GF-D8 (cell line): ENCODE measurements around the gene SPATA31A1.
"Not testable (repeated sequence)": the region's sequence is repeated elsewhere in the genome, so short reads cannot be mapped to it uniquely, and the experiment has no call there.

Experiments used
- DNase-seq: peaks from one replicate; lab custom pipeline; 2025; lab: John Stamatoyannopoulos, UW

SPATA31A1 gene

GRCh38 chr9:39355369-39355768, at the start of gene SPATA31A1:
Gene SPATA31A1, plus strand, starts transcription at chr9:39355669. Its CDS starts 62 bp downstream, at chr9:39355731.
- DNase-seq: not testable (repeated sequence)

- DNase-seq: not testable (repeated sequence)
Measured at GRCh38 chr9:39407261-39408204, 52.1 kb downstream of the SPATA31A1 start.

- DNase-seq: not testable (repeated sequence)
Measured at GRCh38 chr9:39411254-39411940, 55.9 kb downstream of the SPATA31A1 start.
